ENCODE measurements around the gene PIK3CD.

Gene PIK3CD

DNA sequence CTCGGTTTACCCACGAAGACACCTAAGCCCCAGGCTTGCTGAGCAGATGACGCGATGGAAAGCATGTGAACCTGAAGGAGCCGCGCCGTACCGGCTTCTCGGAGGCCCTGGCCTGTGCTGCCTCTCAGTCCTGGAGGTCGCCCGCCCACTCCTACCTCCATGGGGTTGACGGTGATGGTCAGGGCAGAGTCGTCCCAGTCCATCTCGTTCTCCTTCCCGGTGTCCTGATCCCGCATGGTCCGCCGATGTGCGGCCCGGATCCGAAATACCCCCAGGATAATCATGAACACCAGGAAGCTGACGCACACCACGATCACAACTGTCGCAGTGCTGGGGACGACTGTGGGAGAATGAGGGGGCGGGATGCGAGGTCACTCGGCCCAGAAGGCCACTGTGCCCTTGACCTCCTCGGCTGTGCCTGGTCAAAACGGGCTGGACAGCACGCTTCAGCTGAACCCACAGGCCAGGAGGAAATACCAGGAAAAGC lies 79.6 kb downstream of the PIK3CD start:
- no peaks in the 10 kb centered on the region for H3K4me1 ChIP-seq
- no peaks in the 10 kb centered on the region for H3K27me3 ChIP-seq (ENCODE audit: control insufficient read depth, insufficient read depth, low read length)
- TF ChIP-seq, protein P1, sequence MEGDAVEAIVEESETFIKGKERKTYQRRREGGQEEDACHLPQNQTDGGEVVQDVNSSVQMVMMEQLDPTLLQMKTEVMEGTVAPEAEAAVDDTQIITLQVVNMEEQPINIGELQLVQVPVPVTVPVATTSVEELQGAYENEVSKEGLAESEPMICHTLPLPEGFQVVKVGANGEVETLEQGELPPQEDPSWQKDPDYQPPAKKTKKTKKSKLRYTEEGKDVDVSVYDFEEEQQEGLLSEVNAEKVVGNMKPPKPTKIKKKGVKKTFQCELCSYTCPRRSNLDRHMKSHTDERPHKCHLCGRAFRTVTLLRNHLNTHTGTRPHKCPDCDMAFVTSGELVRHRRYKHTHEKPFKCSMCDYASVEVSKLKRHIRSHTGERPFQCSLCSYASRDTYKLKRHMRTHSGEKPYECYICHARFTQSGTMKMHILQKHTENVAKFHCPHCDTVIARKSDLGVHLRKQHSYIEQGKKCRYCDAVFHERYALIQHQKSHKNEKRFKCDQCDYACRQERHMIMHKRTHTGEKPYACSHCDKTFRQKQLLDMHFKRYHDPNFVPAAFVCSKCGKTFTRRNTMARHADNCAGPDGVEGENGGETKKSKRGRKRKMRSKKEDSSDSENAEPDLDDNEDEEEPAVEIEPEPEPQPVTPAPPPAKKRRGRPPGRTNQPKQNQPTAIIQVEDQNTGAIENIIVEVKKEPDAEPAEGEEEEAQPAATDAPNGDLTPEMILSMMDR (IDR thresholded peaks at IDR 0.05): no peak
- no peaks in the 10 kb centered on the region for H3K9me3 ChIP-seq (ENCODE audit: control insufficient read depth, low read length)
- H3K36me3 ChIP-seq (ENCODE audit: control insufficient read depth, insufficient read depth, low read length): no peaks in the 10 kb centered on the region
- no peak overlapping the region for H2AFZ ChIP-seq
- no peak overlapping the region for H3K4me3 ChIP-seq (ENCODE audit: low read depth, low read length)
- no peaks in the 10 kb centered on the region for H3K79me2 ChIP-seq
- H3K27ac ChIP-seq: no peak overlapping the region
- H3K4me2 ChIP-seq (ENCODE audit: low read length): no peak overlapping the region
- H3K9ac ChIP-seq: no peak overlapping the region

DNA sequence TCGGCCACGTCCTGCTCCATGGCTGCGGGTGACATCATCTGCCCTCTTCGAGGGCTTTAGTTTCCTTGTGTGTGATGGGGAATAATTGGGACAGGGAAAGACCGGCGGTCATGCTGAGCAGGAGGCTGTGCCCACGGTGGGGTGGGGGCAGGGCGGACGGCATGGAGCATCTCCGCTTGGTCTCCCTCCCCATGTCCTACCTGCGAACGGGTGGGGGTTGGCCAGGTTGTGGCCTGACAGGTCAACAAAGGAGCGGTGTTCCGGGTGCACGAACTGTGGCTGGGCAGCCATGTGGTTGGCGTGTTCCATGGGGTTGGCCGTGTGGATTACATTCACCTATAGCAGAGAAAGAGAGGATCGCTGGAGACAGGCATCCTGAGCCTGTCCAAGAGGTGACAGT lies 80.0 kb downstream of the PIK3CD start:
- no peaks in the 10 kb centered on the region for H3K27me3 ChIP-seq (ENCODE audit: control insufficient read depth, insufficient read depth, low read length)
- no peaks in the 10 kb centered on the region for H3K4me1 ChIP-seq
- no peak overlapping the region for H2AFZ ChIP-seq
- H3K4me2 ChIP-seq (ENCODE audit: low read length): no peak overlapping the region
- H3K79me2 ChIP-seq: no peaks in the 10 kb centered on the region
- H3K9ac ChIP-seq: no peak overlapping the region
- H3K36me3 ChIP-seq (ENCODE audit: control insufficient read depth, insufficient read depth, low read length): no peaks in the 10 kb centered on the region
- no peaks in the 10 kb centered on the region for H3K9me3 ChIP-seq (ENCODE audit: control insufficient read depth, low read length)
- TF ChIP-seq, protein P1 (IDR thresholded peaks at IDR 0.05): no peak
- no peak overlapping the region for H3K27ac ChIP-seq
- no peak overlapping the region for H3K4me3 ChIP-seq (ENCODE audit: low read depth, low read length)

DNA sequence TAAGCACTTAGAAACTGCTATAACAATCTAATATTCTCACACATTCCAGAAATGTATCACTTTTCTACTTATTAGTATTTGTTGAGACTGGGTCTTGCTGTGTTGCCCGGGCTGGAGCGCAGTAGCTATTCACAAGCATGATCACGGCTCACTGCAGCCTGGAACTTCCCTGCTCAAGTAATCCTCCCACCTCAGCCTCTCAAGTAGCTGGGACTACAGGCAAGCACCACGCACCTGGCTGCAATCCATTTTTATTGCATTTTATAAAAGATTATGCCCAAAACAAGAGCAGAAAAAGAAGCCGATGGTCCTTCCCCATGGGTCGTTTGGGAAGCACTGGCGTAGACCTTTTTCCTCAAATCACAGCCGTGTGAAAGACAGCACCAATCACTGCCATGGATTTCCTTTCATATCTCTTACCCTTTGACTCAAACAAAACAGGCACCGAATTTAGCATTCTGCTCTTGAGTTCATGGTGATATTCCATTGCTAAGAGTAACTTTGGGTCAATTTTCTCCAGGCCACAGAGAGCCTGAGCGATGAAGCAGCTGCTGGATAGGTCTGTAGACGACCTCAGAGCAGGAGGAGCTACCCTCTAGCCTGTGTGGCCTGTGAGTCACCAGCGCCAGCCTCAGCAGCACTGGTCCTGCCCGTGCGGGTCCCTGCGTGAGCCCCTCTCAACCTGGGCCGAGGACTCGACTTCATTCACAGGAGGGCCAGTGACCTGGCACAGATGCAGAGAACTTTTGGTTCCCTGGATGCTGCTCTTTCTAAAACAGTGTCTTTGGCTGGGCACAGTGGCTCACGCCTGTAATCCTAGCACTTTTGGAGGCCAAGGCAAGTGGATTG lies 80.8 kb downstream of the PIK3CD start:
- Histone ChIP-seq H3K4me1 (no peaks in the 10 kb centered on the region), H3K4me2 (ENCODE audit: low read length) (no peak overlapping the region), H3K27ac (no peak overlapping the region), H3K9me3 (ENCODE audit: control insufficient read depth, low read length) (no peaks in the 10 kb centered on the region), H3K36me3 (ENCODE audit: control insufficient read depth, insufficient read depth, low read length) (no peaks in the 10 kb centered on the region), H3K9ac (no peak overlapping the region), H3K79me2 (no peaks in the 10 kb centered on the region), H3K27me3 (ENCODE audit: control insufficient read depth, insufficient read depth, low read length) (no peaks in the 10 kb centered on the region), H3K4me3 (ENCODE audit: low read depth, low read length) (no peak overlapping the region), H2AFZ (no peak overlapping the region)
- TF ChIP-seq, protein P1 (IDR thresholded peaks at IDR 0.05): no peak

DNA sequence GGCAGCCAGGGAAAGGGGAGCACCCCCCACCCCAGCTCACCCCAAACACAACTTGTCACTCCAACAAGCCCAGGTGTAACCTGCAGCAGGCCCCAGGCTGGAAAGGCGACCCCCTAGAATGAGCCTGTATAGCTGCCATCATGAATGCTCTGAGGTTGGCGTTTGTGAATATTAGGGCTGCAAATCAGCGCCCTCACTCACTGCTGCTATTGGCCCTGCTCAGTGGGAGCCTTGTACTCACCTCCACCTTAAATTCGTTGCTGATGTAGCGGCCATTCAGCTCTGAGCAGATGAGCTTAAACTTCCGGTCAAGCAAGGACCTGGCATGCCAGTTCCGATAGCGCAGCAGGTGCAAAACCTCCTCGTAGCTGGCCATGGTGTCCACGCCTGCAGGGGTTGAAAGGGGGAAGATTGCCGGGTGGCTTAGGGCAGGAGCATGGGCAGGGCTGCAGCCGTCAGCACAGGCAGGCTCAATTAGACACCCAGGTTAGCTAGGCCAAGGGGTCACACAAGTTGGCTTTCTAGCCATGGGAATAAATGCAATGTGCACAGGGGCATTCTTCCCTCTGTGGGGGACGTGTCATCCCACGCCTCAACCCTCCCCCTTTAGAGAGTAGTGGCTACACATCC lies 81.7 kb downstream of the PIK3CD start:
- H3K36me3 ChIP-seq (ENCODE audit: control insufficient read depth, insufficient read depth, low read length): no peaks in the 10 kb centered on the region
- H3K27me3 ChIP-seq (ENCODE audit: control insufficient read depth, insufficient read depth, low read length): no peaks in the 10 kb centered on the region
- no peaks in the 10 kb centered on the region for H3K79me2 ChIP-seq
- no peak overlapping the region for H3K4me2 ChIP-seq (ENCODE audit: low read length)
- no peaks in the 10 kb centered on the region for H3K9me3 ChIP-seq (ENCODE audit: control insufficient read depth, low read length)
- H3K4me3 ChIP-seq (ENCODE audit: low read depth, low read length): no peak overlapping the region
- H2AFZ ChIP-seq: no peak overlapping the region
- H3K4me1 ChIP-seq: no peaks in the 10 kb centered on the region
- TF ChIP-seq, protein P1 (IDR thresholded peaks at IDR 0.05): no peak
- no peak overlapping the region for H3K9ac ChIP-seq
- no peak overlapping the region for H3K27ac ChIP-seq

Data from parathyroid adenoma (tissue), 2 donors.